CD4-positive, alpha-beta T cell treated with Interleukin-1 beta for 1 hour (primary cell): ENCODE measurements around the gene PRSS2.
A peak's percentile ranks its signal among the peaks of the same experiment; 100 is the strongest.

Source experiments
- DNase-seq, 2 donors: peaks; one replicate each; pipeline ENCODE4 v3.0.0-alpha.2; 2020 to 2022

PRSS2 gene

DNA sequence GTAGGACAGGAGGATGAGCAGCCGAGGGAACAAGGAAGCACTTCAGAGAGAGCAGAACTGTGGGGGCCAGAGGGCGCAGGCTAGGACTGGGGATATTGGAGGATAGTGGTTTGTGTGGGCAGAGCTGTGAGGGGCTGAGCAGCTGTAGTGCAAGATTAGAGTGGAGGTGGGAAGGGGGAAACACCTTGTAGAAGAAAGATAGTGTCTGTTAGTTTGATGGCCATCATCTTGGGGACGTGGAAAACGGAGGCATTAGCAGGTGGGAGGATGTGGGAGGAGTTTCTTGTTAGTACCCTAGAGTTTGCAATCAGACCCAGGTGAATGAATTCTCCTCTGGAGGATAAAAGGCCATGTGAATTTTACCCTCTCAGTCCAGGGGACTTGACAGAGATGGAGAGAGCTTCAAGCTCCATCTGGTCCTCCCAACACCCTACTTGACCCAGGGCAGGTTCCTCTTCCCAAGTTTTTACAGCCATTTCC is 34.0 kb downstream of the PRSS2 start:
- peak; percentile 46 to 68 for DNase-seq

GRCh38 chr7:142805350-142806021 is 34.7 kb downstream of the PRSS2 start:
- peak in 1 of 2 donors; percentile 20 for DNase-seq

- no peak for DNase-seq
These were observed 35.2 kb downstream of the PRSS2 start for GRCh38 chr7:142806022-142806356.

DNA sequence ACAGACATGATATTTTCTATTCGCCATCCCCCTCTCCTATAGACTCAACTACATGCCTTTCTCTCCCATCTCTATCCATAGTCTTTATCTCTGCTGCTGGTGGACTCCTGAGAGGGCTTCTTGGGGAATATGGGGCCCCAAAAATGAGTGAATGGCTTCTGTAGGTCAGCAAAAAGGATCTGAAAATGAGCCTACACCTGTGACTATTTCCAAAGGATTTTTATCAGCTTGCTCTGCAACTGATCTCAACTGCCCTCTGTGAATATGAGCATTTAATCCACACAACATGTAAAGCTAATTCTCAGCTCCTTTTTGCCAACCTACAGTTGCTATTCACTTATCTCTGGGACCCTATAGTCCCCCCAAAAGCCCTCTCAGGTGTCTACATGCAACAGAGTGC is 36.2 kb downstream of the PRSS2 start:
- DNase-seq, result peak in 1 of 2 donors; percentile 25

- DNase-seq, result peak in 1 of 2 donors; percentile 78
These were observed 37.2 kb downstream of the PRSS2 start for GRCh38 chr7:142807855-142808460.

GRCh38 chr7:142808461-142808801 is 37.7 kb downstream of the PRSS2 start:
- DNase-seq, result no peak

DNA sequence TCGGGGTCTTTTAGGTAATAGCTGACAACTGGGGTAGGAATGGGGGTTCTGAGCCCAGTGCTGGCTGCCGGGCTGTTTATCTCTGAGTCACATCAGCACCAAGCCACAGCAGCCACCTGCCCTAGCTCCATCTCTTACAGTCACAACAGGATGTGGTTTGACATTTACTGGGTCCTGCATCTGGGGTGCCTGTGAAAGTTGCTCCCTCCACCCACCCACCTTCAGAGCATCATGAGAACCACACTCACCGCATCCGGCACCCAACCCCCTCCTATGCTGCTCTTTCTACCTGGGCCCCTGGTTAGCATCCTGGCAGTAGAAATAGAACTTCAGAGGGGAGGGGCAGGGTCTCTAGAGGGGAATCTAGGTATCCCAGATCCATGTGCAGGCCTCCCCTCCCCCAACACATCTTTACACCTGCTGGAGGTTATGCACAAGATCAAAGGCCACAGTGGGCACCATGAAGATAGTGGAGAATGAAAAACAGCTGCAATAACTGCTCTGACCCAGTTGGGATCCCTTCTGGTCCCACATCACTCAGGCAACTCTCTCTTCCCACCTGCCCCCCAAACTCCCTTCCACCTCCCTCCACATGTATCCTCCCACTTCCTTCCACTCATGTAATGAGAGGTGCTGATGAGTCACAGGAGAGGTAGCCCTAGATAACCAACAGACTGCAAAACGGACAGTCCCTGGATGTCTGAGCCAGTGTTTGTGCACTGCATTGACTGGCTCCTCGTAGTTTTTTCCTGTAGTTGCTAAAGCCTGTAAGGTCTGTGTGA is 38.2 kb downstream of the PRSS2 start:
- peak; percentile 97 for DNase-seq

GRCh38 chr7:142809671-142810070 is 38.9 kb downstream of the PRSS2 start:
- no peak for DNase-seq

DNA sequence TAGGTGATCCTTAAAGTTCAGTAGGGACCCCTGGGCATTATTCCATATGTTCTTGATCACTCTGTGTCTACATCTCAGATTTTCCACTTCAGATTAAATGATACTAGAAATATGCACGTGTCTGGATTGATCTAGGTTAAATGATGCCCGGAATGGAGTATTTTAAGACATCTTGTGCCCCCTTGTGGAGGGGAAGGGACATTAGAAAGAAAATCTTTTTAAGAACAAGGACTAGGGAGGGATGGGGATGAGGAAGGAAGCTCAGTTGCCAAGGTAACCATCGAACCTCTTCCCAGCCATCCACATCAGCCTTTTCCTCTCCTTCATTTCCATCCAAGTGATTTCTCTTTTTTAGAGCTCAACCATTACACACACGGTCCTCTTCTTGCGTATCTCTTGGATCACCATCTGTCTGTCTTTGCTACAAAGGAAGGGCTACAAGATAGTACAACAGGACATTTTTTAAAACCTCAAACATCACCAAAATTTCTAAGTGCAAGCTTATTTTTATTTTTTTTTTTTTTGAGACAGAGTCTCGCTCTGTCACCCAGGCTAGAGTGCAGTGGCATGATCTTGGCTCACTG is 40.5 kb downstream of the PRSS2 start:
- peak in 1 of 2 donors; percentile 84 for DNase-seq

GRCh38 chr7:142812437-142813215 is 41.9 kb downstream of the PRSS2 start:
- peak in 1 of 2 donors; percentile 21 for DNase-seq

DNA sequence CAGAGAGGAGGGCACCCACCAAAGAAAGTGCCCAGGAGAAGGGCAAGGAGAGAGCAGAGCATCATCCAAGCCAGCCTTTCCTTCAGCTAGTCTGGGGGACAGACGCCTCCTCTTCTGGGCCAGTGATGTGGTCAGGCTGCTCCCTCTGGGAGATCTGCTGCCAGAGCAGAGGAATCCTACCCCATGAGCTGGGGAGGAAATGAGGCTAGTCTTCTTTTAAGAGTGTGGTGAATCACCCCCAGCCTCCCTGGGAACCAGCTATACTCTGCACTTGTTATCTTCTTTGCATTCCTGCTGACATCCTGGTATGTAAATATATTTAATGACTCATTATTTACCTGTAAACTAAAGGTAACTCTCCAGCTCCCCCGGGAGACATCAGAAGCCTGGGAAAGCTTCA is 42.5 kb downstream of the PRSS2 start:
- DNase-seq, result no peak

GRCh38 chr7:142813699-142814098 is 42.9 kb downstream of the PRSS2 start:
- DNase-seq, result no peak

- DNase-seq, result no peak
These were observed 43.7 kb downstream of the PRSS2 start for GRCh38 chr7:142814451-142814850.

DNA sequence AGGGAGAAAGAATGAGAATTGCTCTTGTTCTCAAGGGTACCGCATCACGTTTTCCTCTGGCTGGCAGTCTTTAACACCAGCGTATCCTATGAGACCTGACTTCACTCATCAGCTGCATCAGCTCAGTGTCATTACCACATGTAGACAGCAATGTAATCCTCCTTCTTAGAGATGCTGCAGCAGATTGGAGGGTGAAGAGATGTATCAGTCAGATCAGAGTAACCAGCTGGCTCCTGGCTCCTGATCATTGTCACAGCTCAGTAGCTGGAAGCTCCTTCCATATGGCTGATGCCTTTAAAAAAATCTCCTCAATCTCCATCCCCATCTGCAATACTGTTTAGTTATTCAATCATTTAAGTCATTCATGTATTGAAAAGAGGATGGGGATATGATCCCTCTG is 44.4 kb downstream of the PRSS2 start:
- no peak for DNase-seq

GRCh38 chr7:142817506-142817905 is 46.7 kb downstream of the PRSS2 start:
- no peak for DNase-seq

DNA sequence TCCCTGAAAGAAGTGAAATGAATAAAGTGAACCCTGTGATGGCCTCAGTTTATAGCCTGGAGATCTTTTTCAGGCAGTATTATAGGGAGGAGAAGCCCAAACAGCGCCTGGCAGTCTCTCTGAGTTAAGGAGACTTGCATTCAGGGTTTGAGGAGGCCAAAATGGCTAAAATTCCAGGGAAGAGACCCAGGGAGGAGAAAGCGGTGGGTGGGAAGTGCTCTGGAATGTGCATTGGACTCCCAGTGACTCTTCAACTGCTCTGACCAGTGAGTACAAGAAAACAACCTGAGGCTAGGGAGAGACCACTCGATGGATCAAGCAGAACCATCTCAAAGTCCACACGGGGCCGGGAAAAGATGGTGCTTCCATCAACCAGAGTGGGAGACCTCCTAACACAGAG is 48.8 kb downstream of the PRSS2 start:
- no peak for DNase-seq

GRCh38 chr7:142822714-142823113 is 51.9 kb downstream of the PRSS2 start:
- no peak for DNase-seq
